GM12878 (cell line): Measurements from ENCODE around the gene SLC23A2. TPM values are rescaled to one million over a fixed set of nuclear protein-coding genes. Genes with fewer than 3 reads are reported as not detected.

Experiments used
- ATAC-seq: fragments of 200-7000 bp; cut with Tn5 transposase; 3 replicates; pipeline ENCODE4 v1.9.1; 2020; ENCODE audit warnings: mild to moderate bottlenecking, moderate library complexity
- BruUV-seq: library from RNA; stranded (reverse); fragments of 400-500 nt; replicated peaks from 2 replicates; lab custom pipeline; 2021; lab: Mats Ljungman, UMichigan
- CTCF ChIA-PET: fragments of 300-600 bp; sonication (Branson Sonifier 250); formaldehyde crosslinking; extraction: SDS; loops from one replicate; lab custom pipeline; 2021; ENCODE audit warnings: inconsistent platforms; lab: Yijun Ruan, JAX
- POLR2A ChIA-PET: fragments of 350-600 bp; formaldehyde crosslinking; extraction: SDS; loops from one replicate; lab custom pipeline; 2021; ENCODE audit warnings: inconsistent platforms; lab: Charles Lee
- RAD21 ChIA-PET: fragments of 300-600 bp; sonication (Branson Sonifier 250); formaldehyde crosslinking; loops from one replicate; lab custom pipeline; 2023; ENCODE audit warnings: antibody characterized with exemption; ENCODE audit not compliant: unreplicated experiment; lab: Charles Lee
- SMC1A ChIA-PET: fragments of 300-600 bp; sonication (Branson Sonifier 250); formaldehyde crosslinking; loops from one replicate; lab custom pipeline; 2023; ENCODE audit not compliant: unreplicated experiment, uncharacterized antibody; lab: Charles Lee
- DNase-seq: peaks from one replicate; pipeline ENCODE4 v3.0.0-alpha.2; 2011; ENCODE audit warnings: low read depth, low spot score
- FAIRE-seq: peaks from 3 replicates; lab custom pipeline; 2011; peaks lifted over from hg19 to GRCh38; lab: Jason Lieb, UNC
- H2AFZ ChIP-seq: 2 replicates; pipeline ENCODE4 v1.6.0; 2011; ENCODE audit warnings: low read depth, low read length, control low read depth; ENCODE audit not compliant: control insufficient read depth
- H3K27ac ChIP-seq: 2 replicates; pipeline ENCODE4 v1.5.1; 2011; ENCODE audit warnings: control low read depth; ENCODE audit not compliant: control insufficient read depth, insufficient read depth
- H3K27me3 ChIP-seq, 2 experiments: replicated peaks in 1 of 2; 2 replicates each; pipeline versions ENCODE4 v1.6.0 to v1.6.1; 2011; ENCODE audit warnings: low read length in 1 of 2; ENCODE audit not compliant: control insufficient read depth in 2 of 2, insufficient read depth in 2 of 2
- H3K36me3 ChIP-seq, 2 experiments: 2 replicates each; pipeline ENCODE4 v1.5.1; 2011; ENCODE audit warnings: low read length in 1 of 2; ENCODE audit not compliant: control insufficient read depth in 2 of 2, insufficient read depth in 2 of 2
- H3K4me1 ChIP-seq: 2 replicates; pipeline ENCODE4 v1.6.1; 2011; ENCODE audit warnings: mild to moderate bottlenecking, low read length, moderate library complexity, mixed read lengths; ENCODE audit not compliant: control insufficient read depth, insufficient read depth
- H3K4me2 ChIP-seq: 2 replicates; pipeline ENCODE4 v1.6.0; 2011; ENCODE audit warnings: control low read depth; ENCODE audit not compliant: control insufficient read depth, insufficient read depth
- H3K4me3 ChIP-seq: fragments of 200-600 bp; sonication (generic); 2 replicates; pipeline ENCODE4 v1.5.1; 2016
- H3K79me2 ChIP-seq: 2 replicates; pipeline ENCODE4 v1.6.0; 2011; ENCODE audit warnings: low read length; ENCODE audit not compliant: control insufficient read depth, insufficient read depth
- H3K9ac ChIP-seq: 2 replicates; pipeline ENCODE4 v1.8.0; 2011; ENCODE audit warnings: low read length, control low read depth, mixed read lengths; ENCODE audit not compliant: control insufficient read depth, insufficient read depth
- H3K9me3 ChIP-seq: replicated peaks from 3 replicates; pipeline ENCODE4 v1.5.1; 2011; ENCODE audit warnings: mild to moderate bottlenecking, low read length; ENCODE audit not compliant: control insufficient read depth, insufficient read depth
- H4K20me1 ChIP-seq: 2 replicates; pipeline ENCODE4 v1.6.0; 2011; ENCODE audit not compliant: control insufficient read depth, insufficient read depth
- BACH1 ChIP-seq: fragments of 450-650 bp; IDR thresholded peaks from 2 replicates; pipeline ENCODE4 v1.6.1; 2017; ENCODE audit warnings: mild to moderate bottlenecking, borderline replicate concordance
- BCLAF1 ChIP-seq: fragments of 450-650 bp; IDR thresholded peaks from 2 replicates; pipeline ENCODE4 v1.6.1; 2017; ENCODE audit warnings: antibody characterized with exemption, mild to moderate bottlenecking, moderate library complexity
- CBFB ChIP-seq: IDR thresholded peaks from 2 replicates; pipeline ENCODE4 v1.6.1; 2016; ENCODE audit warnings: antibody characterized with exemption, low read depth
- MEF2A ChIP-seq: IDR thresholded peaks from 2 replicates; pipeline ENCODE4 v1.6.1; 2011; ENCODE audit warnings: low read depth, mild to moderate bottlenecking, low read length, moderate library complexity; ENCODE audit not compliant: insufficient read depth
- NFYB ChIP-seq: IDR thresholded peaks from 2 replicates; pipeline ENCODE4 v1.6.1; 2011; ENCODE audit warnings: low read depth, mild to moderate bottlenecking, low read length, improper control_type of control experiment, moderate library complexity; ENCODE audit not compliant: insufficient read depth
- NR2F1 ChIP-seq: fragments of 450-650 bp; conservative IDR thresholded peaks from 2 replicates; pipeline ENCODE4 v1.6.1; 2017; ENCODE audit warnings: mild to moderate bottlenecking
- POLR2AphosphoS2 ChIP-seq: IDR thresholded peaks from 2 replicates; pipeline ENCODE4 v1.6.1; 2011; ENCODE audit warnings: low read depth, mild to moderate bottlenecking, low read length, improper control_type of control experiment, moderate library complexity
- RUNX3 ChIP-seq: IDR thresholded peaks from 2 replicates; pipeline ENCODE4 v1.6.1; 2012; ENCODE audit warnings: low read length, inconsistent platforms
- SIN3A ChIP-seq: IDR thresholded peaks from 2 replicates; pipeline ENCODE4 v1.6.1; 2012; ENCODE audit warnings: low read depth, low read length, improper control_type of control experiment
- SIX5 ChIP-seq: IDR thresholded peaks from 2 replicates; pipeline ENCODE4 v1.6.1; 2011; ENCODE audit warnings: mild to moderate bottlenecking, low read depth, low read length, moderate library complexity; ENCODE audit not compliant: severe bottlenecking
- WGBS: methylation state at CpG from one replicate; pipeline ENCODE4 v1.1.6; 2016; ENCODE audit warnings: low lambda C conversion rate; ENCODE audit not compliant: insufficient replicate concordance, insufficient coverage; ENCODE audit errors: missing lambda C conversion rate; 5-methylcytosine and 5-hydroxymethylcytosine counted together
- in situ Hi-C: fragments of 300-500 bp; cut with MboI; formaldehyde crosslinking; loops from 9 replicates; pipeline ENCODE4 v1.14.3; 2018; ENCODE audit warnings: mixed read lengths
- intact Hi-C: fragments of 100-400 bp; cut with micrococcal nuclease; formaldehyde crosslinking; loops from one replicate; pipeline ENCODE4 v1.14.2; 2022; ENCODE audit not compliant: unreplicated experiment
- polyA plus RNA-seq, 11 experiments: library from polyadenylated mRNA; depleted of rRNA in 4 of 11; unstranded in 6 of 11; stranded (reverse) in 5 of 11; fragments of >200 nt; fragmentation: Nextera tagmentation in 4 of 11; fragmentation: Illumina TruSeq in 1 of 11; extraction: Ambion mirVana in 4 of 11; extraction: Trizol in 1 of 11; gene quantifications; 1 replicate in 1 of 11; 2 replicates in 10 of 11; pipeline versions ENCODE4 v1.2.1 to v1.2.3, GENCODE V29; 2011 to 2016; ENCODE audit warnings: inconsistent platforms in 2 of 11, missing spikeins in 2 of 11, low read depth in 1 of 11
- total RNA-seq, 4 experiments: library from RNA; depleted of rRNA in 3 of 4; stranded (reverse); fragments of >200 nt in 3 of 4; fragmentation: Illumina TruSeq in 1 of 4; extraction: Trizol in 1 of 4; gene quantifications; 2 replicates each; pipeline versions ENCODE4 v1.2.1 to v1.2.3, GENCODE V29; 2013 to 2021

The SLC23A2 gene
- total and polyA plus RNA-seq, 10 of the 15 experiments (the other 5 are each of a cell fraction or from before 2014, with no cell fraction given): 4.4 to 56.1 (median 35.5) TPM

GRCh38 chr20:4820806-4821518 lies 180.3 kb downstream of the SLC23A2 start (continued):
- TF ChIP-seq CBFB (no peak), MEF2A (no peak), SIX5 (no peak), BCLAF1 (no peak), POLR2AphosphoS2 (no peak), NR2F1 (no peak), BACH1 (no peak)

GRCh38 chr20:4819901-4820300 lies 181.4 kb downstream of the SLC23A2 start:
- no peak for DNase-seq
- SMC1A ChIA-PET: interaction anchor here (1.1 to 1.8 kb wide), 6 partner anchors 9 to 281 kb away, joined by 3 to 7 read pairs (median 4); no protein-coding TSS in a partner anchor
- Histone ChIP-seq H3K79me2 (peaks cover 22% of the 10 kb centered on the region), H4K20me1 (no peaks in the 10 kb centered on the region), H3K27ac (no peak overlapping the region), H3K27me3 (no peaks in the 10 kb centered on the region), H3K36me3 (peaks cover 0 to 2% of the 10 kb centered on the region in 2 experiments; a peak in 2 of 4 replicates), H3K4me1 (peaks cover 28% of the 10 kb centered on the region), H3K9ac (no peak overlapping the region), H2AFZ (no peak overlapping the region), H3K4me3 (no peak overlapping the region), H3K4me2 (peak overlapping the region; percentile 13; the same call in 1 of the 2 replicates), H3K9me3 (no peaks in the 10 kb centered on the region)
- BruUV-seq: no TSS peak
- POLR2A ChIA-PET: no interaction called here
- 68% methylated on average over 4 of the region's 4 CpGs for WGBS
- RAD21 ChIA-PET: interaction anchor here (0.8 to 1.7 kb wide), 6 partner anchors 16 to 279 kb away, joined by 3 to 6 read pairs (median 4); no protein-coding TSS in a partner anchor
- in situ Hi-C loops (no loop called here), intact Hi-C loops (no loop called here)
- ATAC-seq: no peak
- TF ChIP-seq NFYB (no peak), RUNX3 (no peak), SIN3A (no peak)
- CTCF ChIA-PET: interaction anchor here (0.6 to 2.2 kb wide), 6 partner anchors 11 to 281 kb away, joined by 3 to 8 read pairs (median 4); no protein-coding TSS in a partner anchor
- no peak for FAIRE-seq
